K562 (cell line): Measurements from ENCODE around the gene DNAJB6. TPM values are rescaled to one million over a fixed set of nuclear protein-coding genes. Genes with fewer than 3 reads are reported as not detected.

Source experiments
- BDP1 ChIP-seq: IDR thresholded peaks from 3 replicates; pipeline ENCODE4 v1.6.1; 2011; ENCODE audit not compliant: insufficient read length, insufficient read depth
- CAMTA2 ChIP-seq: fragments of 250-450 bp; sonication (Bioruptor Pico); conservative IDR thresholded peaks from 2 replicates; pipeline ENCODE4 v1.5.1; 2022
- GMEB1 ChIP-seq: fragments of 250-450 bp; sonication (Bioruptor Pico); IDR thresholded peaks from 2 replicates; pipeline ENCODE4 v1.4.0; 2020; ENCODE audit warnings: mild to moderate bottlenecking
- HES1 ChIP-seq: fragments of 450-650 bp; IDR thresholded peaks from 2 replicates; pipeline ENCODE4 v1.6.1; 2016; ENCODE audit warnings: low read depth, mild to moderate bottlenecking, moderate library complexity
- RBFOX2 ChIP-seq: fragments of 200-400 bp; formaldehyde crosslinking; IDR thresholded peaks from 2 replicates; pipeline ENCODE4 v1.6.1; 2017; ENCODE audit warnings: low read depth, mild to moderate bottlenecking, low read length, moderate library complexity
- SIN3A ChIP-seq, 2 experiments: fragments of 150-350 bp in 1 of 2; IDR thresholded peaks; 2 replicates each; pipeline ENCODE4 v1.6.1; 2011 to 2016; ENCODE audit warnings: borderline replicate concordance in 2 of 2, low read depth in 2 of 2, low read length in 2 of 2, mild to moderate bottlenecking in 2 of 2, moderate library complexity in 2 of 2; ENCODE audit not compliant: control insufficient read depth in 1 of 2
- SMAD4 ChIP-seq: fragments of 250-450 bp; sonication (Bioruptor Pico); conservative IDR thresholded peaks from 2 replicates; pipeline ENCODE4 v1.8.0; 2021; ENCODE audit warnings: inconsistent platforms, mild to moderate bottlenecking, moderate library complexity
- ZFP1 ChIP-seq: fragments of 450-650 bp; formaldehyde crosslinking; IDR thresholded peaks from 2 replicates; pipeline ENCODE4 v1.4.0; 2020; ENCODE audit warnings: mild to moderate bottlenecking, mixed read lengths
- ZKSCAN1 ChIP-seq: fragments of 150-350 bp; IDR thresholded peaks from 2 replicates; pipeline ENCODE4 v1.6.1; 2016; ENCODE audit warnings: low read depth, low read length
- ZNF311 ChIP-seq: fragments of 250-450 bp; sonication (Bioruptor Pico); IDR thresholded peaks from 2 replicates; pipeline ENCODE4 v1.4.0; 2020; ENCODE audit warnings: mild to moderate bottlenecking, moderate library complexity
- ZNF384 ChIP-seq: IDR thresholded peaks from 2 replicates; pipeline ENCODE4 v1.6.1; 2012; ENCODE audit warnings: low read depth, low read length, improper control_type of control experiment
- polyA plus RNA-seq, 8 experiments: library from polyadenylated mRNA; depleted of rRNA in 4 of 8; stranded (reverse) in 5 of 8; unstranded in 3 of 8; fragments of >200 nt; fragmentation: Nextera tagmentation in 2 of 8; fragmentation: Illumina TruSeq in 1 of 8; extraction: Ambion mirVana in 2 of 8; extraction: Trizol in 1 of 8; gene quantifications; 2 replicates each; pipeline versions ENCODE4 v1.2.1 to v1.2.3, GENCODE V29; 2011 to 2014; ENCODE audit warnings: inconsistent platforms in 1 of 8, missing spikeins in 1 of 8
- total RNA-seq, 7 experiments: library from RNA; depleted of rRNA in 6 of 7; stranded (reverse); fragments of >200 nt in 6 of 7; fragmentation: Illumina TruSeq in 2 of 7; extraction: Trizol in 2 of 7; gene quantifications; 2 replicates each; pipeline versions ENCODE4 v1.2.1 to v1.2.3, GENCODE V29; 2011 to 2021; ENCODE audit warnings: low replicate concordance in 1 of 7
- TF ChIP-seq, protein P1 (sequence below): fragments of 250-450 bp; sonication (Bioruptor Pico); IDR thresholded peaks from 2 replicates; pipeline ENCODE4 v1.5.0; 2021
- TF ChIP-seq, protein P2 (sequence below): sonication (generic); formaldehyde crosslinking; IDR thresholded peaks from 2 replicates; pipeline ENCODE4 v1.8.1; 2023; ENCODE audit warnings: mild to moderate bottlenecking, missing genetic modification reagents
- TF ChIP-seq, protein P3 (sequence below), 2 experiments: fragments of 450-650 bp; IDR thresholded peaks; 2 replicates each; pipeline ENCODE4 v1.6.1; 2016; ENCODE audit warnings: mild to moderate bottlenecking in 2 of 2, borderline replicate concordance in 1 of 2, low read depth in 1 of 2, moderate library complexity in 1 of 2

The DNAJB6 gene
- total and polyA plus RNA-seq, 9 of the 15 experiments (the other 6 are each of a cell fraction or from before 2014, with no cell fraction given) = 84.5 to 158 (median 135) TPM

GRCh38 chr7:157337316-157338149, 729 bp downstream of the DNAJB6 start (continued):
- TF ChIP-seq GMEB1 = 0 out of 2 replicates have a peak, but pooled peaks have one; percentile 18
- TF ChIP-seq, protein P1, sequence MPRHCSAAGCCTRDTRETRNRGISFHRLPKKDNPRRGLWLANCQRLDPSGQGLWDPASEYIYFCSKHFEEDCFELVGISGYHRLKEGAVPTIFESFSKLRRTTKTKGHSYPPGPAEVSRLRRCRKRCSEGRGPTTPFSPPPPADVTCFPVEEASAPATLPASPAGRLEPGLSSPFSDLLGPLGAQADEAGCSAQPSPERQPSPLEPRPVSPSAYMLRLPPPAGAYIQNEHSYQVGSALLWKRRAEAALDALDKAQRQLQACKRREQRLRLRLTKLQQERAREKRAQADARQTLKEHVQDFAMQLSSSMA (CRISPR knock-in tag) = no peak
- TF ChIP-seq BDP1 = no peak
- TF ChIP-seq, protein P2, sequence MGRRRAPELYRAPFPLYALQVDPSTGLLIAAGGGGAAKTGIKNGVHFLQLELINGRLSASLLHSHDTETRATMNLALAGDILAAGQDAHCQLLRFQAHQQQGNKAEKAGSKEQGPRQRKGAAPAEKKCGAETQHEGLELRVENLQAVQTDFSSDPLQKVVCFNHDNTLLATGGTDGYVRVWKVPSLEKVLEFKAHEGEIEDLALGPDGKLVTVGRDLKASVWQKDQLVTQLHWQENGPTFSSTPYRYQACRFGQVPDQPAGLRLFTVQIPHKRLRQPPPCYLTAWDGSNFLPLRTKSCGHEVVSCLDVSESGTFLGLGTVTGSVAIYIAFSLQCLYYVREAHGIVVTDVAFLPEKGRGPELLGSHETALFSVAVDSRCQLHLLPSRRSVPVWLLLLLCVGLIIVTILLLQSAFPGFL = no peak
- no peak for TF ChIP-seq ZNF311 (CRISPR knock-in tag)
- no peak for TF ChIP-seq SMAD4
- TF ChIP-seq ZKSCAN1 = no peak
- peak; percentile 5; the same call in 1 of the 2 replicates for TF ChIP-seq RBFOX2
- no peak for TF ChIP-seq ZFP1
- peak; percentile 25 to 93; a peak in 2 of 4 replicates for TF ChIP-seq SIN3A (IDR thresholded peaks at IDR 0.05; ENCODE audit: borderline replicate concordance in 2 of 2, control insufficient read depth in 1 of 2, low read depth in 2 of 2, low read length in 2 of 2)
- no peak for TF ChIP-seq HES1
- no peak for TF ChIP-seq CAMTA2 (CRISPR knock-in tag)
- no peak for TF ChIP-seq ZNF384
- TF ChIP-seq, protein P3, sequence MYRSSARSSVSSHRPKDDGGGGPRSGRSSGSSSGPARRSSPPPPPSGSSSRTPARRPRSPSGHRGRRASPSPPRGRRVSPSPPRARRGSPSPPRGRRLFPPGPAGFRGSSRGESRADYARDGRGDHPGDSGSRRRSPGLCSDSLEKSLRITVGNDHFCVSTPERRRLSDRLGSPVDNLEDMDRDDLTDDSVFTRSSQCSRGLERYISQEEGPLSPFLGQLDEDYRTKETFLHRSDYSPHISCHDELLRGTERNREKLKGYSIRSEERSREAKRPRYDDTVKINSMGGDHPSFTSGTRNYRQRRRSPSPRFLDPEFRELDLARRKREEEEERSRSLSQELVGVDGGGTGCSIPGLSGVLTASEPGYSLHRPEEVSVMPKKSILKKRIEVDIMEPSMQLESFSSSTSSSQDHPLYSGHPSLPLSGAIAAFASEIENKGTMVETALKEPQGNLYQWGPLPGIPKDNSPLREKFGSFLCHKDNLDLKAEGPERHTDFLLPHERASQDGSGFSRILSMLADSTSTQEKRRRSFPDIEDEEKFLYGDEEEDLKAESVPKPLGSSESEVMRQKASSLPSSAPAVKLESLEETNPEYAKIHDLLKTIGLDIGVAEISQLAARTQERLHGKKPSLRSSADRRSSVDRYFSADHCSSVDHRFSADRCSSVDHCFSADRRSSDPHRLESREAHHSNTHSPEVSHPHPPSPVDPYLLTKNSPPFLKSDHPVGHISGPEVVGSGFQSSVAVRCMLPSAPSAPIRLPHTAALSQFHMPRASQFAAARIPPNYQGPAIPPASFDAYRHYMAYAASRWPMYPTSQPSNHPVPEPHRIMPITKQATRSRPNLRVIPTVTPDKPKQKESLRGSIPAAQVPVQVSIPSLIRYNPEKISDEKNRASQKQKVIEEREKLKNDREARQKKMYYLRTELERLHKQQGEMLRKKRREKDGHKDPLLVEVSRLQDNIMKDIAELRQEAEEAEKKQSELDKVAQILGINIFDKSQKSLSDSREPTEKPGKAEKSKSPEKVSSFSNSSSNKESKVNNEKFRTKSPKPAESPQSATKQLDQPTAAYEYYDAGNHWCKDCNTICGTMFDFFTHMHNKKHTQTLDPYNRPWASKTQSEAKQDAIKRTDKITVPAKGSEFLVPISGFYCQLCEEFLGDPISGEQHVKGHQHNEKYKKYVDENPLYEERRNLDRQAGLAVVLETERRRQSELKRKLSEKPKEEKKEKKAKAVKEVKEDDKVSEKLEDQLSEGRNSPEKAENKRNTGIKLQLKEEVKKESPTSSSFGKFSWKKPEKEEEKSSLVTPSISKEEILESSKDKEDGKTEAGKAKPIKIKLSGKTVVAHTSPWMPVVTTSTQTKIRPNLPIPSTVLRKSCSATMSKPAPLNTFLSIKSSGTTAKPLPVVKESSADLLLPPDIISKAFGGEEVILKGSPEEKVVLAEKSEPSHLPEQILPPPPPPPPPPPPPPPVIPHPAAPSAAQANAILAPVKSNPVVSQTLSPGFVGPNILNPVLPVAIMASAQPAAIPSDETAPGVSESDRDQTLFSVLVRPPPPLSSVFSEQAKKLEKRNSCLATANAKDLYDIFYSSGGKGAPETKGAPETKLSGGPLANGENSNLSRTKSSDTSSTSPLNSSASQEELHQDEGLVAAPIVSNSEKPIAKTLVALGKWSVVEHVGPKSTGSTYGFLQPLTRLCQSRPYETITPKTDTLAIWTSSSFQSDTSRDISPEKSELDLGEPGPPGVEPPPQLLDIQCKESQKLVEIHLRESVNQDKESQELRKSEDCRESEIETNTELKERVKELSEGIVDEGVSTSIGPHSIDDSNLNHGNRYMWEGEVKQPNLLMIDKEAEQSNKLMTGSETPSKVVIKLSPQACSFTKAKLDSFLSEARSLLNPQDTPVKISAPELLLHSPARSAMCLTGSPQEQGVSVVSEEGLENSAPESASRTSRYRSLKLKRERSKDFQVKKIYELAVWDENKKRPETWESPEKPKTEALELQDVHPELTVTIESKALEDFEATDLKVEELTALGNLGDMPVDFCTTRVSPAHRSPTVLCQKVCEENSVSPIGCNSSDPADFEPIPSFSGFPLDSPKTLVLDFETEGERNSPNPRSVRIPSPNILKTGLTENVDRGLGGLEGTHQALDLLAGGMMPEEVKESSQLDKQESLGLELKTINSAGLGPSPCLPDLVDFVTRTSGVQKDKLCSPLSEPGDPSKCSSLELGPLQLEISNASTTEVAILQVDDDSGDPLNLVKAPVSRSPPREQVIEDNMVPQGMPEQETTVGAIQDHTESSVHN (IDR thresholded peaks at IDR 0.05; ENCODE audit: borderline replicate concordance in 1 of 2, low read depth in 1 of 2) = no peak
